Thyroid gland (tissue), 4 donors: Measurements from ENCODE around the gene POU3F3. TPM values are rescaled to one million over a fixed set of nuclear protein-coding genes. Genes with fewer than 3 reads are reported as not detected.

ENCODE experiments used
- DNase-seq, 2 donors: peaks; one replicate each; pipeline ENCODE4 v3.0.0-alpha.2; 2019
- H3K27ac ChIP-seq, 3 donors: fragments of 200-600 bp; sonication (generic); 1 replicate in 2 of 3; 2 replicates in 1 of 3; pipeline ENCODE4 v1.5.1; 2016 to 2019; ENCODE audit warnings: mild to moderate bottlenecking in 1 of 3, moderate library complexity in 1 of 3
- H3K27me3 ChIP-seq: fragments of 200-600 bp; sonication (generic); one replicate; pipeline ENCODE4 v1.5.1; 2019
- H3K36me3 ChIP-seq, 2 donors: fragments of 200-600 bp; sonication (generic); one replicate each; pipeline ENCODE4 v1.5.1; 2016 to 2019
- H3K4me1 ChIP-seq, 2 donors: fragments of 200-600 bp; sonication (generic); one replicate each; pipeline ENCODE4 v1.5.1; 2017 to 2019
- H3K4me3 ChIP-seq, 3 donors: fragments of 200-600 bp; sonication (generic); replicated peaks in 1 of 3; 1 replicate in 2 of 3; 2 replicates in 1 of 3; pipeline ENCODE4 v1.5.1; 2016; ENCODE audit warnings: mild to moderate bottlenecking in 1 of 3
- H3K9me3 ChIP-seq: fragments of 200-600 bp; sonication (generic); one replicate; pipeline ENCODE4 v1.5.1; 2017
- POLR2A ChIP-seq, 2 donors: fragments of 450-650 bp; IDR thresholded peaks; one replicate each; pipeline ENCODE4 v1.6.1; 2017; ENCODE audit warnings: antibody characterized with exemption in 2 of 2, mild to moderate bottlenecking in 2 of 2, moderate library complexity in 1 of 2
- WGBS, 2 donors: methylation state at CpG; one replicate each; pipeline ENCODE4 v1.1.5; 2017; 5-methylcytosine and 5-hydroxymethylcytosine counted together
- intact Hi-C: fragments of 100-400 bp; cut with DNase I; formaldehyde crosslinking; loops from one replicate; pipeline ENCODE4 v1.15.1; 2023
- total RNA-seq, 4 donors: library from RNA; depleted of rRNA; stranded (reverse); fragments of >200 nt; gene quantifications; one replicate each; pipeline ENCODE4 v1.2.3, GENCODE V29; 2016
- TF ChIP-seq, protein P1 (sequence below), 6 experiments: fragments of 200-600 bp in 3 of 6; fragments of 450-650 bp in 3 of 6; sonication (generic) in 3 of 6; IDR thresholded peaks; one replicate each; pipeline ENCODE4 v1.5.1; 2016 to 2019; ENCODE audit warnings: antibody characterized with exemption in 6 of 6, mild to moderate bottlenecking in 2 of 6, inconsistent platforms in 1 of 6, moderate library complexity in 1 of 6

POU3F3 gene
- total RNA-seq, result under 1 TPM in 1 of 4 donors, not detected in 3; 0.22 TPM

DNA sequence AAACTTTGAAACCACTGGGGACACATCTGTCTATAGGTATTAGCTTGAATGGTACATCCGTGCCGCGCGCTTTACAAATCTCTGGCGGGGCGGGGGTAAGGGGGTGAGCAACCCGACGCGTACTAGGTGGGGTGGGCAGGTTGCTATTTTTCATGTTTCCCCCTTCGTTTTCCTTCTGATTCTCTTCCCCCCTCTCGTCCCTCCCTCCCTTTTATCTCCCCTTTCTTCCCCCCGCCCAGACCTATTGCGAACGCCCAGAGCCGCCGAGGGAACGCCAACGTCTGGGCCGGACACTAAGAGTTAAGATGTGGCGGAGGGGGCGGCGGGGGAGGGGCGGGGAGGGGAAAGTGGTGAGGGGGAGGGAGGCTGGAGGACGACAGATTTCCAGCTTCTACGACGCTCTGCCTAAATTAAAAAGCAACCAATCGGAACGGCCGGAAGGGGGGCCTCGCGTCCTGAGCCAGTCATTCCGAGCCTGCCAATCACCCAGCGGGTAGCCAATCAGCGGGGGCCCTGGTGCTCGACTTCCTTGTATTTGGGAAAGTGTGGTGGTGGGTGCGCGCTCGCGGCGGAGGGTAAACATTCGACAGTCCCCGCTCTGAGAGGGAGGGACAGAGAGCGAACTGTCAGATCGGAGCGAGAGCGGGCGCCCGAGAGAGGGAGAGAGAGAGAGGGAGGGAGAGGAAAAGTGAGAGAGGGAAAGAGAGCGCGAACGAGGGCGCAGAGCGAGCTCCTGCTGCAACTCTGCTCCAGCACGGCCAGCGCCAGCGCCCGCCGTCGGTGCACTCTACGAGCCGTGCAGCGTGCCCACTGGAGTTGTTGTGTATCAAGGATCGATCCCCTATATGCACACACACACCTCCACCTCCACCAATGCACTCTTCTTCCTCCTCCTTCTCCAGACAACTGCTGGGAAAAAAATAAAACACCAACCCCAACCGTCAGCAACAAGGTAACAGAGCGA, at the start of gene POU3F3:
TSS of gene POU3F3 (plus strand) at position 582 of the 964 bp plus-strand sequence. CDS start 1,396 bp downstream, outside the sequence.
- intact Hi-C loops, result no loop called here
- peaks cover 22 to 48% of the 10 kb centered on the region in 2 donors for H3K4me1 ChIP-seq
- WGBS, 2 donors, result 5 to 7% methylated on average over 65 of the region's 65 CpGs
- H3K27ac ChIP-seq, result no peak within 1 kb of the TSS
- no peaks in the 10 kb centered on the region for H3K36me3 ChIP-seq
- H3K4me3 ChIP-seq, result peak within 1 kb of the TSS in 1 of 3 donors; percentile 21
- no peaks in the 10 kb centered on the region for H3K9me3 ChIP-seq
- DNase-seq, result no peak
- peaks cover 72% of the 10 kb centered on the region for H3K27me3 ChIP-seq
- TF ChIP-seq POLR2A (IDR thresholded peaks at IDR 0.05), result no peak
- TF ChIP-seq, protein P1, sequence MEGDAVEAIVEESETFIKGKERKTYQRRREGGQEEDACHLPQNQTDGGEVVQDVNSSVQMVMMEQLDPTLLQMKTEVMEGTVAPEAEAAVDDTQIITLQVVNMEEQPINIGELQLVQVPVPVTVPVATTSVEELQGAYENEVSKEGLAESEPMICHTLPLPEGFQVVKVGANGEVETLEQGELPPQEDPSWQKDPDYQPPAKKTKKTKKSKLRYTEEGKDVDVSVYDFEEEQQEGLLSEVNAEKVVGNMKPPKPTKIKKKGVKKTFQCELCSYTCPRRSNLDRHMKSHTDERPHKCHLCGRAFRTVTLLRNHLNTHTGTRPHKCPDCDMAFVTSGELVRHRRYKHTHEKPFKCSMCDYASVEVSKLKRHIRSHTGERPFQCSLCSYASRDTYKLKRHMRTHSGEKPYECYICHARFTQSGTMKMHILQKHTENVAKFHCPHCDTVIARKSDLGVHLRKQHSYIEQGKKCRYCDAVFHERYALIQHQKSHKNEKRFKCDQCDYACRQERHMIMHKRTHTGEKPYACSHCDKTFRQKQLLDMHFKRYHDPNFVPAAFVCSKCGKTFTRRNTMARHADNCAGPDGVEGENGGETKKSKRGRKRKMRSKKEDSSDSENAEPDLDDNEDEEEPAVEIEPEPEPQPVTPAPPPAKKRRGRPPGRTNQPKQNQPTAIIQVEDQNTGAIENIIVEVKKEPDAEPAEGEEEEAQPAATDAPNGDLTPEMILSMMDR (IDR thresholded peaks at IDR 0.05), result no peak

DNA sequence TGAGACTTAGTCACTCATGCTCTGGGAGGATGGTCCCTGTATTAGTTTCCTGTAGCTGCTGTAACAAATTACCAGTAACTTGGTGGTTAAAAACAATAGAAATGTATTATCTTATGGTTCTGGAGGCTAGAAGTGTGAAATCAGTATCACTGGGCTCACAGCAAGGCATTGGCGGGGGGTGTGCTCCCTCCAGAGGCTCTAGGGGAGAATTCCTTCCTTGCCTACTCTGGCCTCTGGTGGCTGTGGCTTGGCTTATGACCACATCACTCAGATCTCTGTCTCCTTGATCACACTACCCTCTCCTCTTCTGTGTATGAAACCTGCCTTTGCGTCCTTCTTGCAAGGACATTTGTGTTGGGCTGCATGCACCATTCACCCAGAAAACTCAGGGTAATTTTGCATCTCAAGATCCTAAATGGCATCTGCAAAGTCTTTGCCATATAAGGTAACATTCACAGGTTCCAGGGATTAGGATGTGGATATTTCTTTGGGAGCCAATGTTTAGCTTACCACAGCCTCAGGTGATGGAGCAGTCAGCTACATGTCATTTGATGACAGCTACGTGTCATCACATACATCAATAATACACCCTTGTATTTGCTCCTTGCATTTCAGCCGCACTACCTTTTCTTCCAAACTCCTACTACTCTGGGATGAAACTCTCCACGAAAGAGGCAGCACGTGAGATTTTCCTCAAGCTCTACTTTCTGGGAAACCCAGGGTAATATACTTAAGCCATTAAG, 49.6 kb upstream of the POU3F3 start:
- Histone ChIP-seq H3K27ac (no peak overlapping the region), H3K36me3 (no peaks in the 10 kb centered on the region), H3K4me1 (no peaks in the 10 kb centered on the region), H3K27me3 (no peaks in the 10 kb centered on the region), H3K9me3 (no peaks in the 10 kb centered on the region), H3K4me3 (no peak overlapping the region)
- no peak for DNase-seq
- intact Hi-C loops, result no loop called here
- no peak for TF ChIP-seq POLR2A (IDR thresholded peaks at IDR 0.05)
- TF ChIP-seq, protein P1 (IDR thresholded peaks at IDR 0.05), result no peak
- 86 to 90% methylated on average over 6 of the region's 6 CpGs for WGBS, 2 donors

DNA sequence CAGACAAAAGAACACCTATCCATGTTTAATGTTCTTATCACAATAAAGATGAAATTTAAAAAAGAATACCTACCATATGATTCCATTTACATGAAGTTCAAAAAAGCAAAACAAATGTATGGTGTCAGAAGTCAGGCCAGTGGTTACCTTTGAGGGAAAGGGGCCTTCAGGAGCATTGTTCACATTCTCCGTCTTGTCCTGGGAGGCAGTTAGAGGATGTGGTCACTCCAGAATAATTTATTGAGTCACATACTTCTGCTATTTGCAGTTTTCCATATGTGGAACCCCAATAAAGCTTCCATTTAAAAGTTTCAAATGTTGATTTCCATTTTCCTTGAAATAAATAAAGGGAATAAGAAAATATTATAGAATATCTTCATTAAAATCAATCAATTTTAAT, 41.6 kb upstream of the POU3F3 start:
- 73% methylated on average over 1 of the region's 1 CpG for WGBS, 2 donors
- Histone ChIP-seq H3K4me3 (no peak overlapping the region), H3K27ac (no peak overlapping the region), H3K36me3 (no peaks in the 10 kb centered on the region), H3K9me3 (no peaks in the 10 kb centered on the region), H3K4me1 (no peaks in the 10 kb centered on the region), H3K27me3 (no peaks in the 10 kb centered on the region)
- TF ChIP-seq, protein P1 (IDR thresholded peaks at IDR 0.05), result no peak
- TF ChIP-seq POLR2A (IDR thresholded peaks at IDR 0.05), result no peak
- intact Hi-C loops, result no loop called here
- DNase-seq, result no peak

DNA sequence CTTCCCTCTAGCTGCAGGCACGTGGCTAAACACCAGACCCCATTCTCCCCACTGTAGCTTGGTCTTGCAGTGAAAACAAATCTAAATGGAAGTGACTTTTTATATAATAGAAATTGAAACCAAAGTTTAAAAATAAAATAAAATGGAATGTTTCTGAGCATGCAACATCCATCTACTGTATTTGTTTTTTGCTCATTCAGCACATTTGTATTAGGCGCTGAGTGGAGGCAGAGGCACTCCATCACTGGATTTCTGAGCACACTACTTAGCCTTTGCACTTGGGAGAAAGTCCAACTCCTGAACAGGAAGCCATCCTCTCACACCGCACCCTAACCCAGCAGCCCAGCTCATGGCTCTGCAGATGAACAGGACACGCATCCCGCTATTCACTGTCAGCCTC, 37.8 kb upstream of the POU3F3 start:
- Histone ChIP-seq H3K9me3 (no peaks in the 10 kb centered on the region), H3K27ac (no peak overlapping the region), H3K4me3 (no peak overlapping the region), H3K4me1 (no peaks in the 10 kb centered on the region), H3K36me3 (no peaks in the 10 kb centered on the region), H3K27me3 (no peaks in the 10 kb centered on the region)
- TF ChIP-seq, protein P1 (IDR thresholded peaks at IDR 0.05), result no peak
- no peak for TF ChIP-seq POLR2A (IDR thresholded peaks at IDR 0.05)
- intact Hi-C loops, result no loop called here
- DNase-seq, result no peak
- WGBS, 2 donors, result 86 to 89% methylated on average over 5 of the region's 5 CpGs
